ENCODE results near the gene SLC9A8.
A peak's percentile ranks its signal among the peaks of the same experiment; 100 is the strongest.
"Not testable (repeated sequence)": the region's sequence is repeated elsewhere in the genome, so short reads cannot be mapped to it uniquely, and the experiment has no call there.

The SLC9A8 gene

DNA sequence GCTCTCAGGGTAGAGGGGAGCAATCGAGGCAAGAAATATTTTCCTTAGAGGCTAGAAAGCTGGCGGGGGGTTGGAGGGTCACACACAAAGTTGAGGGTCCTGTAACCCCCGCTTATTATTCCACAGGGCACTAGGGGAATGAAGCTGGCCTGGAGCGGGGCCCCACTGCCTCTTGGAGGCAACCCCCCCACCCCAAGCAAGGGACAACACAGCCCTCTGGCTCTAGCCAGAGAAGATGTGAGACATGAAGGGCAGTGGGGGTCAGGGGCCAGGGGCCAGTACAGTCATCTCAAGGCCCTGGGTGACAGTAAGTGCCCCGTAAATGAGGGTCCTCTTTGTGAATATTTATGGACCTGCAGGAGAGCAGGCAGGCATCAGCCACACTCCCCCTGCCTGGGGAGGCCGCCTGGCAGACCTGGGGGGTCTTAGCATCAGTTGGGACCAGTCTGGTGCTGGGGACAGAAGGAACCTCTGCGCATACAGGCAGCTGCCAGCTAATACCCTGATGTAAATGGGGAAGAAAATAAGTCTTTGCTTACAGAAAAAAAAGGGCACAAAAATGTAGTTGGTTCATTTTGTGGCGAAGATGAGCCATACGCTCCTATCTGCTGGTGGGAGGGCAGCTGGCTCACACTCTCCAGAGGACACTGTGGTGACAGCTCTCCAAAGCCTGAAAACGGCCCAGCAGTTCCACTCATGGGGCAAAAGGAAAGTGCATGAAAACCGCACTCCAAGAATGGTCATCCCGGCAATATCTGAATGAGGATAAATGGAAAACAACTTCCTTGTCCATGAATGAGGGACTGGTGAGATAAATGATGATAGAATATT lies 80.8 kb downstream of the SLC9A8 start:
- no peak for DNase-seq (ENCODE audit: low spot score)

DNA sequence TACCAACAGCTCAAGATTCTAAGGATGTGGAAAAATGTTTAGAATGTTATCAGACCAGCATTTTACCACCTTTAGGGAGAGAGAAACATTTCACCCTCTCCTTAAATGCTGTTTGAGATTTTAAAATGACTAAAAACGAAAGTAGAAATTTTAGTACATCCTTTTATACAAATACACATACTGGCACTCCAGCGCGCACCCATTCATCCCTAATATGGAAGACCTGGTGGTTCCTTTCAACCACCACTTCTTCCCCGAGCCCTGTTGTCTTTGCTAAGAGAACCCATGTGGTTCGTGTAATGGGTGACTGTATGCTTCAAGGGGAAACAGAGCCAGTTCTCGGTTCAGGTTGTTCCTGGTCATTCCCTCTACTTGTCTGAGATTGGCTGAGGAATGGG lies 81.4 kb downstream of the SLC9A8 start:
- DNase-seq (ENCODE audit: low spot score): no peak

DNA sequence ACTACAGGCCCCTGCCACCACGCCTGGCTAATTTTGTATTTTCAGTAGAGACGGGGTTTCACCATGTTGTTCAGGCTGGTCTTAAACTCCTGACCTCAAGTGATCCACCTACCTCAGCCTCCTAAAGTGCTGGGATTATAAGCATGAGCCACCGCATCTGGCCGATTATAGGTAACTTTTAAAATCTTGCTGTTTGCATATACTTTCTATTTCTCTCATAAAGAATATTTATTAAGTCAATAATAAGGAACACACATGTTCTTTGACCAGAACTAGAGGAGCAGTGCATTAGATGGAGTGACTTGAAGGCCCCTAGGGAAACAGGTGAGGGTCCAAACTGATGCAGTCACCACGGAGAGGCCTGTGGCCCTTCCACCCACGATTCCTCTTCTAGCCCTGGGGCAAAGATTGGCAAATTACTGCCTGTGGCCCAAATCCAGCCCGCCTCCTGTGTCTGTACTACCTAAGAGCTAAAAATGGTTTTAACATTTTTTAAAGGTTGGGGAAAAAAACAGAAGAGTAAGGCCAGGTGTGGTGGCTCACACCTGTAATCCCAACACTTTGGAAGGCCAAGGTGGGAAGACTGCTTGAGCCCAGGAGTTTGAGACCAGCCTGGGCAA lies 83.0 kb downstream of the SLC9A8 start:
- DNase-seq (ENCODE audit: low spot score): not testable (repeated sequence)

DNA sequence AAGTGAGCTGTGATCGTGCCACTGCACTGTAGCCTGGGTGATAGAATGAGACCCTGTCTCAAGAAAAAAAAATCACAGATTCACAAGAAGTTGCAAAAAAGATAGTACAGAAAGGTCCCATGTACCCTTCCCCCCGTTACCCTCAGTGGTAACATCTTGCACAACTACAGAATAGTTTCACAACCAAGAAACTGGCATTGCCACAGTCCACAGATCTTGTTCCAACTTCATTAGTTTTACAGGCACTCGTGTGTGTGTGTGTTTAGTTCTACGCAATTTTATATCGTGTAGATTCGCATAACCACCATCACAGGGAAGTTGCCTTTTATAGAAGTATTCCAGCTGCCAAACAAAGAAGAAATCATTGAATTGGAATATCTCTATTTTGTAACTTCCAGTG lies 83.6 kb downstream of the SLC9A8 start:
- no peak for DNase-seq (ENCODE audit: low spot score)

DNA sequence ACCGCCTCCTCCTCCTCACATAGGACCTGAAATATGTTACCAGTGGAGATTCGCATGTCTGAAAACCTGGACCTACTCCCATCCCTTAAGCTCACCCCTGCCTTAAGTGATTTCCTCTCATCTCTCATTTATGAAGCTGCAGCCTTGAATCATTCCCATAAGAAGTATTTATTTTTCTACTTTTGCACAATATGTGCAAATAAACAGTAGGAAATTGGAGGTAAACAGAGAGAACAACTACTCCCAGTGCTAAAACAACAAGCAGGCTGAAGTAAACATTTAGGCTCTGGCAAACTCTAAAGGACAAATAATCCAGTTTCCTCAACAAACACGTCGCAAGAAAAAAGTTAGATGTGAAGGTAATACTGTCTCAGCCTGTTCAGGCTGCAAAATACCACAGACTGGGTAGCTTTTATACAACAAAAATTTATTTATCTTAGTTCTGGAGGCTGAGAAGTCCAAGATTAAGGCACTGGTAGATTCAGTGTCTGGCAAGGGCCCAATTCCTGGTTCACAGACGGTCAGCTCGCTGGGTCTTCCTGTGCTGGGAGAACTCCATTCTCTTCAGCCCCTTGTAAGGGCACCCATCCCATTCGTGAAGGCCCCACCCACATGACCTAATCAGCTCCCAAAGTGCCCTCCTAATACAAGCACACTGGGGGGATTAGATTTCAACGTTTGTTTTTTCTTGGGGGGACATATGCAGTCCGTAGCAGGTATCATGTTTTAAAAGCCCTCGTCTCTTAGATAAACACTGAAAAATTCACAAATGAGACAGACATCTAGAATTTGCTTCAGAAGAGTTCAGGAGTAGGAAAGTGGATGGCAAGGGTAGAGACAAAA lies 87.1 kb downstream of the SLC9A8 start:
- DNase-seq (ENCODE audit: low spot score): no peak

DNA sequence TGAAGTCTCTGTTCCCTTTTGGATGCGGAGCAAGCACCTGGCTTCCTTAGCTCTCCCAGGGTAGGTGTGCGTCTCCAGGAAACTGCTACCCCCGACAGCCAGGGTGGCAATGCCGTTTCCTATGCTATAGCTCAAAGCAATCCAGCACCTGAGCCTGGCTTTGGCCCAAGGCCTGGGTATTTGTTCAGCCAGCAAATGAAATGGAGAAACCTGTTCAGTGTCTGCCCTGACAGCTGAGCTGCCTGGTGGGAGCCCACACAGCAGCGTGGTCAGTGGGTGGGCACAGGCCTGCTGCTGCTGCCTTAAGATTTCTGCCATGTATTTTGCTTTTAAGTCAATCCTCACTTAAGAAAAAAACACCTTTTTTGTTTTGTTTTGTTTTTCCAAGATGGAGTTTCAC lies 89.0 kb downstream of the SLC9A8 start:
- DNase-seq (ENCODE audit: low spot score): peak; percentile 85

DNA sequence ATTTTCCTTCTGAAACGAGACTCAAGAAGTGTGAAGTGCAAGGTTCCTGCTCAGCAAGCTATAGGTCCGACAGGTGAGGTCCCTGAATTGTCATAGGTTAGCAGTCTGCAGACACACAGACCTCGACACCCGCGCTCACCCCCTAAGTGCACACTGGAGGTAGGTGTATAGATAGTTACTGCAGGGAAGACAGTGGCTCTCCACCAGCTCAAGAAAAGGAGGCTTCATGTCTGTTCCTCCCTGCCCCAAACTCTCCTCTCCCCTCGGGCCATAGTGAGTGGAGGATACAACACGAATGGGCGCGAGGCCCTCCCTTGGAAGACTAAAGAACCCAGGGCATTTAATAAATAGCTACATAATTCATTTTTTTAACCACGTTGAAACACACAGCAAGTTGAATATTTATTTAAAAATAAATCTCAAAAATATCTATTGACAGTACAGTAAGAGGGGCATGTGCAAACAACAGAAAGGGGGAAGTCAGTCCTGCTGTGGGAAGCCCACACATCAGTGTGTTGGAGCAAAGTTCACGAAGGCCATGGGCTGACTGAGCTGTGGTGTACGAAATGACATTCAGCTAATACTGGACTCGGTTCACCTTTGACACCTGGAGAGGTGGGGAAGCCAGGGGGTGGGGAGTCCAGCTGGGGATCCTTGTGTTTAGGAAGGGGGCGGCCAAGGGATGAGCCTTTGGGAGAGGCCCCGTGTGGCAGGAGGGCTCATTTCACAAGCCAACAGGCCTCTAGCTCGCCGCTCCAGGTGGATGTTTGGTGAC lies 92.0 kb downstream of the SLC9A8 start:
- DNase-seq (ENCODE audit: low spot score): no peak

DNA sequence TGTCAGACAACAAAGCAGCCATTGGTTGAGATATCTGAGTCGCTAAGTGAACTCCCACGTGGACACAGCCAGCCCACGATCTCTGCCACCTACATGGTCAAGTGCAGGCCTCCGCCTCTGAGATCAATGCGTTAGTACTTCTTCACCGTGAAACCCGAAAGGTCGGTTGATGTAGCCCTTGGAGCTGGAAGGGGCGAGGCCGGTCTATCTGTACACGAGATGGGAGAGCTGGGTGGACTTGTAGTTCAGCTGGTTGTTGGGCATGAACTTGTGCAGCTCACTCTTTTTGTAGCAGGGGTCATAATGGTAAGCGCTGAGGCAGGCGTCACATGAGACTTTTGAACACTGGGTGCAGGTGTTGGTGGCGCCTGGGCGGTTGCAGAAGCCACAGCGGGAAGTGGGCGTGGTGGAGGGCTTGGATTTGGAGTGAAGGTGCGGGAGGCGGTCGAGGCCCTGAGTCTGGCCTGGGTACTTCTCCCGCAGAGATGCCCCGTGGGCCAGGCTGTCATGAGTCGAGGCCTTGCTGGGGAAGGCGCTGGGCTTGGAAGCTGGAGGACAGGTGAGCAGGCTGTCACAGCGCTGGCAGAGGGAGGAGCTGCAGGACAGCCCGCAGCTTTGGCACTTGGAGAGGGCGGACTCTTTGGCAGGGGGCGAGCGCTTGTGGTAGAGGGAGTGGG lies 92.9 kb downstream of the SLC9A8 start:
- no peak for DNase-seq (ENCODE audit: low spot score)

DNA sequence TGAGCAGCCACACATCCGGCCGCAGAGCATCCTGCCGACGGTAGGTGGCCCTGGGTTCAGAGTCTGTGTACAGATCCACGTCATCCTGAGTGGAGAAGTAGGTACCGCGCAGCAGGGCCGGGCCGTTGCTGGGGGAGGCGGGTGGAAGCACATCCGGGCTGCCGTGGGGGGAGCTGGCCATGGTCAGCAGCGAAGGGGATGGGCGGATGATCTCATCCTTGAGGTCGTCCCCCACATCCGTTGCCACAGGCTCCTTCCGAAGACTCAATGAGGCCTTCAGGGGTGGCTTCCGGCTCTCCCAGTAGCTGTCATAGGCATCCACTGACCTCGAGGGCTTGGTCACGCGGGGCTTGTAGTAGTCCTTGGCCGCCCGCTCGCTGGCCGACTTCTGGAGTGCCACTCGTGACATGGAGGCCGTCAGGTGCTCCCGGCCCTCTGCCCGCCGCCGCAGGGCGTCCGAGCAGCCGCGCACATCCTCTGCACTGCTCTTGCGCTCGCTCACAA lies 93.5 kb downstream of the SLC9A8 start:
- DNase-seq (ENCODE audit: low spot score): no peak

DNA sequence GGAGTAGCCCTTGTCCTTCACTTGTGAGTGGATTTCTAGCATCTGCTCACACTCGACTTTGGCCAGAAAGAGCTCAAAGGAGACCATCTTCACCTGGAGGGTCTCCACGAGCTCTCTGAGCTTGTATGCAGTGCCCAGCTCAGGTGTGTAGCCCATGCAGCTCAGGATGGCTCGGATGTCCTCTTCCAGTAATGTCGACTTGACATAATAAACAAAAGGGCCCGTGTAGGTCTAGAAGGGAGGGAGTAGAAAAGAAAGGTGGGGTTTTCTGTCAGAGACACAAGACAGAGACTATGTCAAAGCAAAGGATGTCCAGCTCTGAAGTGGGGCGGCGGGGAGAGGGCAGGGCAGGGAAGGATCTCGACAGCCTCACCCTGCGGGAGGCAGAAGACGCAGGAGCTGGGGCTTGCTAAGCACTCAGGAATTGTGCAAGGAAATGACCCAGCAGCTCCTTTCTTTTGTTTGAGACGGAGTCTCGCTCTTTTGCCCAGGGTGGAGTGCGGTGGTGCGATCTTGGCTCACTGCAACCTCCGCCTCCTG lies 94.1 kb downstream of the SLC9A8 start:
- DNase-seq (ENCODE audit: low spot score): no peak

DNA sequence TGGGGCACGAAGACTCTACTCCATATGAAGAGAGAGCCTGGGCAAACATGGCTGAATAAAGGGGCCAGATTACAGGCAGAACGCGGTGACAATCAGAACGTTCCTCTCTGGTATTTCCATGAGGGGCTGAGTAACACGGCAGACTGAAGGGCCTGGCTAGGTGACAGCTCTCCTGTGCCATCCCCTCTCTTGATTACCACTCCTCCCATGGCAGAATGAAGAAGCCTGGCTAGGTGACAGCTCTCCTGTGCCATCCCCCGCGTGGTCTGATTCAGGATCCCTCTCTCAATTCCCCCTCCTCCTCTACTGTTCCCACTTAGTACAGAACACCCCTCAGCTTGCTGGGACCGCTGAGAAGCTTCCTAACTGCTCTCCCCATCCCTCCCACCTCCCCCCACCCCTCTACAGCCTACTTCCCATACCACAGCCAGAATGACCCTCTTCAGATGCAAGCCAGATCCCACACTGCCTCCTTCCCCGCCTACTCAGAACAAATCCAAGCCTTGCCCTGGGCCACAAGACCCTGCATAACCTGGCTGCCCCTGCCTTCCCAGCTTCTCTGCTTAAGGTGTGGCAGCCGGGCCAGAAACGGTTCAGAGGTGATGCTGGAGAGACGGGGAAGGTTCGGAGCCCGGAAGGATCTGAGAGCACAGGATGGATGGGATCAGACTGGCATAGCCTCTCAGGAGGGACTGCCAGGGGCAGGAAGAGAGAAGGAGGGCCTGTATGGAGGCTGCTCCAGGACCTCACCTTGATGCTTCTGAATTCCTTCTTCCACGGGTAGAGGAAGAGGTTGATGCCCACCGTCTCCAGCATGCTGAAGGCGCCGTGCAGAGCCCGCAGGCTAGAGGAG lies 95.0 kb downstream of the SLC9A8 start:
- DNase-seq (ENCODE audit: low spot score): no peak

DNA sequence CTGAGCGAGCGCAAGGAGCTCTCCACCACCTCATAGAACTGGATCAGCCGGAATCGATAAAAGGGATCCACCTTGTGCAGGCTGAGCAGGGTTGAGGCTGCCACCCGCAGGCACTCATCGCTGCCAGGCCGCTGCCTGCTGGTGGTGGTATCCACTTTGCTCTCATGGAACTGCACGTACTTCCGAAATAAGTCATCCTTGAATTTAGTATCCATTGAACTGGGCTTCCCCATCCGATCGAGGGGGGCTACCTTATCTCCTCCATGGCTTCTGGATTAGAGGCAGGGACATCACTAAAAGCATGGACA lies 95.6 kb downstream of the SLC9A8 start:
- DNase-seq (ENCODE audit: low spot score): no peak

DNA sequence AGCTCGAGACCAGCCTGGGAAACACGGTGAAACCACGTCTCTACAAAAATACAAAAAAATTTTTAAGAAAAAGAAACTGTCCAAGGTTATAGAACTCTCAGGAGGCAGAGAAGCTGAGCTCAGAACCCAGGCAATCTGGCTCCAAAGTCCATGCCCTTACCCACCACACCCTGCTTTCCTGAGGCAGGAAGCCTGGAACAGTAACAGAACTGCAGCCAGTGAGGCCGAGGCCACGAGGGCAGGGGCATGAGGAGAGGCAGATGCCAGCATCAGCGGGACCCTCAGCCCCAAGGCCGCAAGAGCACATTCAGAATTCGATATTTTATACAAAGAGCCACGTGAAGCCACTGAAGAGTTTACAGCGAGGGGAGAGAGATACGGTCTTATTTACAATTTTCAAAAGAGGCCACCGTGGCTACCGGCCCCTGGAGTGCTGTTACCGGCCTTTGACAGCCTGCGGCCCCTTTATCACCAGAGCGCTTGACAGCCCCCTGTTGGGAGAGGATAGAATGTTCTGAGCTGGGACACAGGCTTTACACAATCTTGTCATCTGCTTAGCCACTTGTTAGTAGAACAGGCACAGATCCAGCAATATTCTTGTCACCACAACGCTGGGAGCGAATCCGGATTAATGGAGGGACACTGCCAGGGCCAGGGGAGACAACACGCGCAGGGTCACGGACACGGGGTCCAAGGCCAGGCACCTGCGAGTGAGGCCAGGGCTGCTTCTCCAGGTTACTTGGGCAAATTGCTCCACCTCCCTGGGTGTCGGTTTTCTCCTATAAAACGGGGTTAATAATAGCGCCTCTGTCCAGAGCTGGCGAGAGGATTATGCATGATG lies 97.1 kb downstream of the SLC9A8 start:
- DNase-seq (ENCODE audit: low spot score): peak; percentile 83

DNA sequence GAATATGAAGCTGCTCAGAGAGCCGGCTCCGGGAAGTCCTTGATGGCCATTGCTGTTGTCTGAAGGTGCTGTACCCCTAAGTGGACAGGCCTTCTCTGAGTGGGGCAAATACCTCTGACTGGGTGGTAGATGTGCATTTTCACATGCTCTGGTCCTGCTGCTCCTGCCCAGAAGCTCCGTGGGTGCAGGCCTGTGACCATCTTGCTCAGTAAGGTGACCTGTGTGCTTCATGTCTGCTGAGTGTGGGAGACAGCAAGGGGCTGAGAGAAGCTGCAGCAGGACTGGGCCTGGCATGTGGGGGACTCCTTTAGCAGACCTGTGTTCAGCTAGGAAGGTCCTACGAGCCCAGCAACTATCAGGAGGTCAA lies 97.7 kb downstream of the SLC9A8 start:
- no peak for DNase-seq (ENCODE audit: low spot score)

DNA sequence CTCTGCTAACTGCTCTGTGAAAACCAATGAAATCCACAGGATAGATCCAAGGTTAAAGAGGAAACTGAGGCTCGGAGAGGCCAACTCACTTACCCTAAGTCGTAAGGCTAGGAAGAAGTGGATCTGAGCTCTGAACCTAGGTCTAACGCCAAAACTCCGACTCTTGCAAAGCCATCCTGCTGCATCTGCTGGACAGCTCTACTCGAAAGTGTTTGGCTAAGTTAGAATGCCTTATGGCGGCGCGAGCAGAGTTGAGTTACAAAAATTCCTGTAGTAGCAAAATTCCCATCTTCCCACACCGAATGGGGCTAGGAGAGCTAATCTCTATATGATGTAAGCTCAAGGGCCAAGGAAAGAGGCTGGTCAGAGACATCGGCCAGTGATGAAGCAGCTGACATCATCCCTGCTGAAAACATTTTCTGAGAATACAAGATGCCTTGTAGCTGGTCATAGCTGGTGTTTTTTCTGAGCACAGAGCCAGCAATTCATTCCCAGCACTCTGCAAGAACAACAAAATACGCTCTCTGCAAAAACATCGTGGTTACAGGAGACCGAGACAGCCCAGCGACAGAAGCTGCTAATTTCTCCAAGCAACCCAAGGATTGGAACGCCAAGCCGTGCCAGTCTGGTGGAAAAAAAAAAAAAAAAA lies 100.9 kb downstream of the SLC9A8 start:
- peak; percentile 37 for DNase-seq (ENCODE audit: low spot score)

DNA sequence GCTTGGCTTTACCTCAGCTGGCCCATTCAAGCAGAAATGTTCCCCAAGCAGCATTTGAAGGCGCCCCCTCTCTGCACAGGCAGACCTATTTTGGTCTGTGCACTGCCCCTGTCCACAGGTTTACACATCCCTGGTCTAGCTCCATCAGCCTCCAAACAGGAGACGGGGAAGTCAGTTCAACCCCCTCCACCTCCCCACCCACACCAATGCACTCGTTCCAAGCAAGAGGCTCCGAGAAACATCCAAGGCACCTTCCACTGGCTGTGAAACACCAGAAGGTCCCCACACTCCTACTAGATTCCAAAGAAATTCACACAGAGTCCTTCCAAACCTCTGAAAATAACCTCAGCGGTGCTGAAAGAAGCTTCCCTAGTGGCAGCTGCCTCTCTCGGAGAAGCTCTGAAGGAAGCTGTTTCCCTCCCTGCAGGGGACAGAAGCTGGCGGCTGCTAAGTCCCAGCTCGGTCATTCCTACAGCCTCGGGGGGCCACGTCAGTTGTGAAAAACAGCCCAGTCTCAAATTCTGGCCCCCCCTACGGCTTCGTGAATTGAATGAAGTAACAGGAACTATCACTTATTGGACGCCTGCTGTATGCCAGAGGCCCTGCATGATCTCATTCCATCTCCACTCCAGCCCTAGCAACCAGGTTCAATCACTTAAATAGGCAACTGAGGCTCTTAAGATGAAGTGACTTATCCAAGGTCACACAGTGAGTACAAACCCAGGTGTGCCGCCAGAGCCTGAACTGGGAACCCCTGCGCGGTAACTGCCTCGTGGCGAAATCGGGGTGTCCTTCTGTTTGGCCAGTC lies 101.9 kb downstream of the SLC9A8 start:
- peak; percentile 40 for DNase-seq (ENCODE audit: low spot score)

DNA sequence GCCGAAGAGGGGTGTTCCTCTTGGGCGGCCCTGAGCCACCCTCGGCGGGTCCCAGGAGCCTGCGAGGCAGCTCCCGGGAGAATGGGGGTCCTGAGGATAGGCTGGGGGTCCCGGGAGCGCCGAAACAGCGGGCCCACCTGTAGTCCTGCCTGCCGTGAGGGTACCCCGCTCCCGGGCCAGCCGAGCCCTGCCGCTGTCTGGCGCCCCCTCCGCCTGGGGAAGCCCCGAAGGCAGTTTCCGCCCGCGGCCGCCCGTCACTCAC lies 102.4 kb downstream of the SLC9A8 start:
- no peak for DNase-seq (ENCODE audit: low spot score)

Data from cerebellar cortex (tissue), 1 donor.